HEK293T (cell line): ENCODE measurements around the gene C11orf21.

Source experiments
- ARNT ChIP-seq: fragments of 450-650 bp; IDR thresholded peaks from 2 replicates; pipeline ENCODE4 v1.6.1; 2017; ENCODE audit warnings: mild to moderate bottlenecking
- BHLHE40 ChIP-seq: fragments of 450-650 bp; IDR thresholded peaks from 2 replicates; pipeline ENCODE4 v1.6.1; 2016; ENCODE audit warnings: mild to moderate bottlenecking, moderate library complexity, borderline replicate concordance
- ELF4 ChIP-seq: fragments of 450-650 bp; IDR thresholded peaks from 2 replicates; pipeline ENCODE4 v1.6.1; 2017; ENCODE audit warnings: antibody characterized with exemption
- FOXM1 ChIP-seq: fragments of 450-650 bp; IDR thresholded peaks from 2 replicates; pipeline ENCODE4 v1.6.1; 2017; ENCODE audit warnings: mild to moderate bottlenecking, borderline replicate concordance
- HDGF ChIP-seq: fragments of 450-650 bp; IDR thresholded peaks from 2 replicates; pipeline ENCODE4 v1.6.1; 2017; ENCODE audit warnings: antibody characterized with exemption, borderline replicate concordance
- L3MBTL2 ChIP-seq: fragments of 450-650 bp; conservative IDR thresholded peaks from 2 replicates; pipeline ENCODE4 v1.6.1; 2016; ENCODE audit warnings: mild to moderate bottlenecking
- NFRKB ChIP-seq: fragments of 450-650 bp; IDR thresholded peaks from 2 replicates; pipeline ENCODE4 v1.6.1; 2016; ENCODE audit warnings: mild to moderate bottlenecking, moderate library complexity
- SP1 ChIP-seq: fragments of 450-650 bp; IDR thresholded peaks from 2 replicates; pipeline ENCODE4 v1.6.1; 2017
- SUZ12 ChIP-seq: fragments of 450-650 bp; IDR thresholded peaks from 2 replicates; pipeline ENCODE4 v1.6.1; 2016; ENCODE audit warnings: mild to moderate bottlenecking
- TARDBP ChIP-seq: fragments of 450-650 bp; IDR thresholded peaks from 2 replicates; pipeline ENCODE4 v1.6.1; 2016

- TF ChIP-seq SP1 (no peak), L3MBTL2 (no peak), FOXM1 (no peak), ARNT (no peak), SUZ12 (no peak), BHLHE40 (no peak), TARDBP (no peak), ELF4 (no peak), NFRKB (no peak), HDGF (no peak)
Observed at GRCh38 chr11:2252018-2252417, 49.7 kb downstream of the C11orf21 start.
